Activated T-helper 2 cell treated with anti-CD3 and anti-CD28 coated beads, Interferon-gamma antibody, Interleukin-2, Interleukin-4, amounts not matched to agents 10 μg/mL and 5 μg/mL and 100 μg/mL, durations not matched to agents 14 hours and 24 hours and 36 hours (primary cell): Measurements from ENCODE around the gene ZGRF1. TPM values are rescaled to one million over a fixed set of nuclear protein-coding genes. Genes with fewer than 3 reads are reported as not detected.
"Not testable (repeated sequence)": the region's sequence is repeated elsewhere in the genome, so short reads cannot be mapped to it uniquely, and the experiment has no call there.

Source experiments
- DNase-seq: peaks from one replicate; pipeline ENCODE4 v3.0.0; 2021; ENCODE audit warnings: low spot score
- H3K27ac Mint-ChIP-seq: one replicate; pipeline ENCODE4 v1.8.0; 2021; ENCODE audit warnings: mixed read lengths
- H3K27me3 Mint-ChIP-seq: one replicate; pipeline ENCODE4 v1.8.0; 2021; ENCODE audit warnings: low read depth, mixed read lengths
- H3K36me3 Mint-ChIP-seq: one replicate; pipeline ENCODE4 v1.8.0; 2021; ENCODE audit warnings: low read depth, mixed read lengths
- H3K4me1 Mint-ChIP-seq: one replicate; pipeline ENCODE4 v1.8.0; 2021; ENCODE audit warnings: low read depth, mixed read lengths
- H3K4me3 Mint-ChIP-seq: one replicate; pipeline ENCODE4 v1.8.0; 2021; ENCODE audit warnings: low read depth, mild to moderate bottlenecking, moderate library complexity, mixed read lengths
- H3K9me3 Mint-ChIP-seq: one replicate; pipeline ENCODE4 v1.8.0; 2021; ENCODE audit warnings: mixed read lengths
- intact Hi-C: fragments of 100-400 bp; cut with micrococcal nuclease; formaldehyde crosslinking; loops from one replicate; pipeline ENCODE4 v1.15.1; 2023
- total RNA-seq: library from RNA; stranded (reverse); gene quantifications from 2 replicates; pipeline ENCODE4 v1.2.3, GENCODE V29; 2022

ZGRF1 gene
- total RNA-seq, 1 donor from 2014 or later: 30.0 TPM

- no peak overlapping the region for H3K4me3 Mint-ChIP-seq
- no peaks in the 10 kb centered on the region for H3K27me3 Mint-ChIP-seq
- peaks cover 23% of the 10 kb centered on the region for H3K36me3 Mint-ChIP-seq
- H3K4me1 Mint-ChIP-seq: no peaks in the 10 kb centered on the region
- intact Hi-C loops: no loop called here
- no peak overlapping the region for H3K27ac Mint-ChIP-seq
- H3K9me3 Mint-ChIP-seq: no peaks in the 10 kb centered on the region
- DNase-seq: no peak
These were observed 10.5 kb downstream of the ZGRF1 start for GRCh38 chr4:112626228-112626627.

DNA sequence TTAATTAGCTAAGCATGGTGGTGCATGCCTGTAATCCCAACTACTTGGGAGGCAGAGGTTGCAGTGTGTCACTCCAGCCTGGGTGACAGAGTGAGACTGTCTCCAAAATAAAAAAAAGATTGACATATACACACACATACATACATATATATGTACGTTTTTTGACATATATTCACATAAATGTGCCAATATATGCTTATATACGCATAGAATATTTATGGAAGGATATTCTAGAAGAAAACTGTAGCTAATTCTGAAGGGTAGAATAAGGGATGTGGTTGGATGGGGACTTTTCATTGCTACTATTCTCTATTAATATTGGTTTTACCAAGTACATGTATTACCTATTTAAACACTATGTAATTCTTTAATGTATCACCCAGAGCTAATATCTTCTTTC, 19.7 kb downstream of the ZGRF1 start:
- no peaks in the 10 kb centered on the region for H3K27me3 Mint-ChIP-seq
- no peak for DNase-seq
- no peak overlapping the region for H3K27ac Mint-ChIP-seq
- H3K9me3 Mint-ChIP-seq: no peaks in the 10 kb centered on the region
- no peak overlapping the region for H3K4me3 Mint-ChIP-seq
- H3K36me3 Mint-ChIP-seq: peaks cover 25% of the 10 kb centered on the region
- H3K4me1 Mint-ChIP-seq: no peaks in the 10 kb centered on the region
- intact Hi-C loops: no loop called here

- H3K27ac Mint-ChIP-seq, H3K4me3 Mint-ChIP-seq, DNase-seq, H3K9me3 Mint-ChIP-seq, intact Hi-C loops, H3K4me1 Mint-ChIP-seq, H3K36me3 Mint-ChIP-seq, H3K27me3 Mint-ChIP-seq: not testable (repeated sequence)
These were observed 23.9 kb downstream of the ZGRF1 start for GRCh38 chr4:112612814-112613213.

GRCh38 chr4:112604589-112604988, 32.1 kb downstream of the ZGRF1 start:
- intact Hi-C loops: loop anchor here (2.0 kb wide), 1 partner anchor 278 kb away; no protein-coding TSS in a partner anchor
- H3K4me1 Mint-ChIP-seq: no peaks in the 10 kb centered on the region
- no peaks in the 10 kb centered on the region for H3K9me3 Mint-ChIP-seq
- H3K27me3 Mint-ChIP-seq: no peaks in the 10 kb centered on the region
- no peak overlapping the region for H3K4me3 Mint-ChIP-seq
- no peak overlapping the region for H3K27ac Mint-ChIP-seq
- peaks cover 7% of the 10 kb centered on the region for H3K36me3 Mint-ChIP-seq
- no peak for DNase-seq

- no peak for DNase-seq
- H3K36me3 Mint-ChIP-seq: peaks cover 14% of the 10 kb centered on the region
- H3K27me3 Mint-ChIP-seq: no peaks in the 10 kb centered on the region
- H3K4me3 Mint-ChIP-seq: no peak overlapping the region
- H3K27ac Mint-ChIP-seq: no peak overlapping the region
- H3K4me1 Mint-ChIP-seq: no peaks in the 10 kb centered on the region
- H3K9me3 Mint-ChIP-seq: no peaks in the 10 kb centered on the region
- intact Hi-C loops: no loop called here
These were observed 41.7 kb downstream of the ZGRF1 start for GRCh38 chr4:112594993-112595392.

GRCh38 chr4:112593438-112594133, 43.1 kb downstream of the ZGRF1 start:
- no peak overlapping the region for H3K4me3 Mint-ChIP-seq
- intact Hi-C loops: no loop called here

DNA sequence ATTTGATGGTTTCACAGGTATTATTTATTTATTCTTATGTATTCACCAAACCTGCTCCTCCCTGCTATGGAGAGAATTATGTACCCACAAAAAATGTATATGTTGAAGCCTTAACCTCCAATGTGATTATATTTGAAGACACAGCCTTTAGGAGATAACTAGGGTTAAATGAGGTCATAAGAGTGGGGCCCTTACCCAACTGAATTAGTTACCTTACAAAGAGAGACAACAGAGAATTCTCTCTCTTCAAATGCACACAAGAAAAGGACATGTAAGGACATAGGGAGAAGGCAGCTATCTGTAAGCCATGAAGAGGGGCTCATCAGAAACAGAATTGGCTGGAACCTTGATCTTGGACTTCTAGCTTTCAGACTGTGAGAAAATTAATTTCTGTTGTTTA, 44.0 kb downstream of the ZGRF1 start:
- no peak for DNase-seq
- intact Hi-C loops: no loop called here
- Mint-ChIP-seq H3K4me1 (peaks cover 4% of the 10 kb centered on the region), H3K36me3 (peaks cover 21% of the 10 kb centered on the region), H3K27me3 (no peaks in the 10 kb centered on the region), H3K4me3 (no peak overlapping the region), H3K9me3 (no peaks in the 10 kb centered on the region), H3K27ac (no peak overlapping the region)

More at GRCh38 chr4:112593438-112594133, 43.1 kb downstream of the ZGRF1 start:
- no peak for DNase-seq
- no peak overlapping the region for H3K27ac Mint-ChIP-seq
- H3K9me3 Mint-ChIP-seq: no peaks in the 10 kb centered on the region
- no peaks in the 10 kb centered on the region for H3K27me3 Mint-ChIP-seq
- peaks cover 4% of the 10 kb centered on the region for H3K4me1 Mint-ChIP-seq
- peaks cover 22% of the 10 kb centered on the region for H3K36me3 Mint-ChIP-seq

DNA sequence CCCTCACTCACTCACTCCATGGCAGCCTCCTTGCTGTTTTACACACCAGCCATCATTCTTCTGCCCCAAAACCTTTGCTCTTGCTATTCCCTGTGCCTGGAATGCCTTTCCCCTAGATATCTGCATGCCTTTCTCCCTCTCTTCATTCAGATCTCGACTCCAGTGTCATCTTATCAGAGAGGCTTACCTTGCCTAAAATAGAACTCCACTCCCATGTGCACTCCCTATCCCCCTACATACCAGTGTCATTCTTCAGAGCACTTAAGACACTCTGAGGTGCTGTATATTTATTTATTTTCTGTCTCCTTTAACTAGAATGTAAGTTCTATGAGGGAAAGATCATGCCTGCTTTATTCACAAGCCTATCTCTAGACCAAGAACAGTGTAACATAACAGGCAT, 45.1 kb downstream of the ZGRF1 start:
- H3K9me3 Mint-ChIP-seq: no peaks in the 10 kb centered on the region
- H3K4me3 Mint-ChIP-seq: no peak overlapping the region
- H3K4me1 Mint-ChIP-seq: peaks cover 4% of the 10 kb centered on the region
- no peak overlapping the region for H3K27ac Mint-ChIP-seq
- intact Hi-C loops: no loop called here
- no peak for DNase-seq
- H3K27me3 Mint-ChIP-seq: no peaks in the 10 kb centered on the region
- peaks cover 32% of the 10 kb centered on the region for H3K36me3 Mint-ChIP-seq

DNA sequence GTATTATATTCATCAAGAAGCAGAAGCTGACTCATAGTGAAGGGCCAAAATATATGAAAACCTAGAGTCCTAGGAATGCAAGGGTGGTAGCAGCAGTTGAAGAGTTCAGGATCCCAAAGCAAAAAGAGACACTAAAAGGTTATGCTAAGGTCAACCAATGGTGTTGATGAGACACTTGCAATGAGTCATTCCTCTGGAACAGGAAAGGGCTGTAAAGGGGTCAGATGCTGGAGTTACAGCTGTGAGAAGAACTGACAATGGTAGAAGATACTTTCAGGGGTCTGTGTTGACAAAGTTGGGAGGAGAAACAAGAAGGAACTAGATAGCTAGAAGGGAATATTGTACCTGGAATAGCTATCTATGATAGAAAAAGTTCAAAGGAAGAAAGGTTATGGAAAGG, 47.5 kb downstream of the ZGRF1 start:
- H3K4me1 Mint-ChIP-seq: peaks cover 4% of the 10 kb centered on the region
- intact Hi-C loops: no loop called here
- H3K27ac Mint-ChIP-seq: no peak overlapping the region
- no peaks in the 10 kb centered on the region for H3K27me3 Mint-ChIP-seq
- peaks cover 40% of the 10 kb centered on the region for H3K36me3 Mint-ChIP-seq
- H3K9me3 Mint-ChIP-seq: no peaks in the 10 kb centered on the region
- no peak for DNase-seq
- H3K4me3 Mint-ChIP-seq: no peak overlapping the region

DNA sequence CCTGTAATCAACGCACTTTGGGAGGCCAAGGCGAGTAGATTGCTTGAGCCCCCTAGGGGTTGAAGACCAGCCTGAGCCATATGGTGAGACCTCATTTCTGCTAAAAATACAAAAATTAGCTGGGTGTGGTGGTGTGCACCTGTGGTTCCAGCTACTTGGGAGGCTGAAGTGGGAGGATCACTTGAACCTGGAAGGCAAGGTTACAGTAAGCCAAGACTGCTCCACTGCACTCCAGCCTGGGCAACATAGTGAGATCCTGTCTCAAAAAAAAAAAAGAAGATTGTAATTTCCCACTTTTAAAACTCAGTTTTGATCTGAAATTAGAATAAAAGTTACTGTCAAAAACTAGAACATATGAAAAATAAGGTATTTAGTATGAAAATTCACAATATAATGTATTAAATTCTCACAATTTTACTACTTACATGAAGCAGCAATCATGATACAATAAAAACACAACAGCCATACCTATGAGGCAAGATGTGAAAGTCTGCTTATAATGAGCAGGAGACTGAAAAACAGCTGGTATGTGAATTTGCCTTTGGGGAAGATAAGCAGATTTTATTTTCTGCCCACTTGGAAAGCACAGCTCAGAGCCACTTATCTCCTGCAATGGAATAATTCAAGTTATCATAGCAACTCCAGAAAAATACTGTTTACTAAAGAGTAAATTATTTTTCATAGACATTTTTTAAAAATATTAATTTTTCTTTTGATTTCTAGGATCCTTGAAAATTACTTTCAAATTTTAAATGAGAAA, 50.6 kb downstream of the ZGRF1 start:
- H3K27ac Mint-ChIP-seq: no peak overlapping the region
- H3K9me3 Mint-ChIP-seq: no peaks in the 10 kb centered on the region
- intact Hi-C loops: no loop called here
- peaks cover 4% of the 10 kb centered on the region for H3K4me1 Mint-ChIP-seq
- peaks cover 47% of the 10 kb centered on the region for H3K36me3 Mint-ChIP-seq
- H3K27me3 Mint-ChIP-seq: no peaks in the 10 kb centered on the region
- DNase-seq: no peak
- H3K4me3 Mint-ChIP-seq: no peak overlapping the region

DNA sequence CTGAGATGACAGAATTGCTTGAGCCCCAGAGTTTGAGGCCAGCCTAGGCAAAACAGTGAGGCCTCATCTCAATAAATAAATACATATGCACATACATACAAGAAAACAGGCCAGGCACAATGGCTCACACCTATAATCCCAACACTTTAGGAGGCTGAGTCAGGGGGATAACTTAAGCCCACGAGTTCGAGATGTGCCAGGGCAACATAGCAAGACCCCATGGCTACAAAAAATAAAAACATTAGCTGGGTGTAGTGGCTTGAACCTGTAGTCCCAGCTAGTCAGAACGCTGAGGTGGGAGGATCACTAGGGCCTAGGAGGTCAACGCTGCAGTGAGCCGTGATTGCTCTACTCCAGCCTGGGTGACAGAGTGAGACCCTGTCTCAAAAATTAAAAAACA, 69.2 kb downstream of the ZGRF1 start:
- H3K36me3 Mint-ChIP-seq: peaks cover 22% of the 10 kb centered on the region
- H3K27me3 Mint-ChIP-seq: no peaks in the 10 kb centered on the region
- intact Hi-C loops: no loop called here
- no peak for DNase-seq
- H3K27ac Mint-ChIP-seq: no peak overlapping the region
- no peak overlapping the region for H3K4me3 Mint-ChIP-seq
- H3K4me1 Mint-ChIP-seq: no peaks in the 10 kb centered on the region
- no peaks in the 10 kb centered on the region for H3K9me3 Mint-ChIP-seq

- no peaks in the 10 kb centered on the region for H3K9me3 Mint-ChIP-seq
- peaks cover 26% of the 10 kb centered on the region for H3K36me3 Mint-ChIP-seq
- no peaks in the 10 kb centered on the region for H3K27me3 Mint-ChIP-seq
- H3K4me1 Mint-ChIP-seq: peaks cover 5% of the 10 kb centered on the region
- no peak overlapping the region for H3K4me3 Mint-ChIP-seq
- no peak overlapping the region for H3K27ac Mint-ChIP-seq
- no peak for DNase-seq
- intact Hi-C loops: no loop called here
These were observed 71.9 kb downstream of the ZGRF1 start for GRCh38 chr4:112564706-112565270.
